Neural cell (in vitro differentiated cells): Measurements from ENCODE around the gene MRPS24.

Experiments used
- CTCF ChIP-seq: fragments of 450-650 bp; IDR thresholded peaks from 2 replicates; pipeline ENCODE4 v1.5.1; 2014; ENCODE audit warnings: antibody characterized with exemption, mild to moderate bottlenecking, moderate library complexity; ENCODE audit not compliant: poor library complexity, severe bottlenecking
- EZH2 ChIP-seq: fragments of 200-600, 300-800 bp; shearing (Covaris generic), sonication (generic); IDR thresholded peaks from 2 replicates; pipeline ENCODE4 v1.6.1; 2014; ENCODE audit warnings: antibody characterized with exemption, low read length, borderline replicate concordance, mild to moderate bottlenecking; ENCODE audit not compliant: insufficient read depth, poor library complexity, severe bottlenecking
- POLR2AphosphoS5 ChIP-seq: IDR thresholded peaks from 2 replicates; pipeline ENCODE4 v1.6.1; 2012
- TAF1 ChIP-seq: IDR thresholded peaks from 2 replicates; pipeline ENCODE4 v1.6.1; 2012; ENCODE audit warnings: low read depth

- no peak for TF ChIP-seq CTCF
- TF ChIP-seq TAF1, result no peak
- no peak for TF ChIP-seq POLR2AphosphoS5
- TF ChIP-seq EZH2, result no peak
These were observed 21.2 kb upstream of the MRPS24 start for GRCh38 chr7:43890468-43890867.
